HFF-Myc (cell line): Measurements from ENCODE around the gene RSPO3.
"Not testable (repeated sequence)": the region's sequence is repeated elsewhere in the genome, so short reads cannot be mapped to it uniquely, and the experiment has no call there.

ENCODE experiments used
- DNase-seq: peaks from one replicate; pipeline ENCODE4 v3.0.0-alpha.2; 2011; ENCODE audit warnings: low read depth; ENCODE audit errors: extremely low read depth
- H3K4me3 ChIP-seq: replicated peaks from 2 replicates; pipeline ENCODE4 v1.5.1; 2011; ENCODE audit warnings: low read depth, mild to moderate bottlenecking, control low read depth, low read length
- TF ChIP-seq, protein P1 (sequence below): IDR thresholded peaks from 2 replicates; pipeline ENCODE4 v1.5.1; 2012; ENCODE audit warnings: mild to moderate bottlenecking, low read depth, low read length, control low read depth; ENCODE audit errors: missing control alignments

The RSPO3 gene

DNA sequence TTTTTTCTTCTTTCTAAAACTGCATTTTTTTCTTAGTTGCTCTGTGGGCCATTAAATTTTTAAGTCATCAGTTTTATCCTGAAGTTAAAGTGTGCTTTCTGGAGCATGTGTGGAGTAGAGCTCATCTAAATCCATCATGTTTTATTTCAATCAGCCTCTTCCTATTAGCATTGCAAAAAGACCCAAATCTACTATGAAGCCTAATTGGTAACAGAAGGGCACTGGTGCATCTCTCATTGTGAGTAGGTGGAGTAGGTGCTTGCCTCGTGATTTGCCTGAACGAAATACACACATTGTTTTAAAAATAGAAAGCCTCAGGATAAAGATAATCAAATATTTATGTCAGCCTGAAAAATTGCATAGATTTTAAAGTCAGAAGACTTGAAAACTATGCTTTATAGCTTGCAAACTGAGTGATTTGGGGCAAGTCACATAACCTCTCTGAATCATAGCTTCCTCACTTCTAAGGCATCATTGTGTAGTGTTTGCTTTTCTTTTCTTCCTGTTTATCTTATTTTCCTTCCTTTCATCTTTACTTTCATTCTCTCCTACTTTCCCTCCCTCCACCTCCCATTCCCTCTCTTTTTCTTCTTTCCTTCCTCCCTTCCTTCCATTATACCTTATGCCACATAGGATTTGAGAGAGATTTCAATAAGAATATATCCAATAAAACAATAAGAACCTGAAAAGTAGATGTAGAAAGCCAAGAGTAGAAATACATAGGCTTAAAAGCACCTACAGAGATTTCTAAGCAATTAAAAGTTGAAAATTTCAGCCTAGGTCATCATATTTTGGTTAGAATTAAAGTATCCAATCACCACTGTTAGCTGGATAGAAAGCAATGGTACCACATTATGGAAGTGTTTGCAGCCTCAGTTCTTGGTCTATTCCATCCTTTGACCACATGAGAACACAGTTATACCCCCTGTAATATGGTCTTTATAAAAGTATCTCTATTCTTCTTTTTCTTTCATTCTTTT is 98.6 kb downstream of the RSPO3 start:
- no peak for DNase-seq
- no peak overlapping the region for H3K4me3 ChIP-seq
- TF ChIP-seq, protein P1, sequence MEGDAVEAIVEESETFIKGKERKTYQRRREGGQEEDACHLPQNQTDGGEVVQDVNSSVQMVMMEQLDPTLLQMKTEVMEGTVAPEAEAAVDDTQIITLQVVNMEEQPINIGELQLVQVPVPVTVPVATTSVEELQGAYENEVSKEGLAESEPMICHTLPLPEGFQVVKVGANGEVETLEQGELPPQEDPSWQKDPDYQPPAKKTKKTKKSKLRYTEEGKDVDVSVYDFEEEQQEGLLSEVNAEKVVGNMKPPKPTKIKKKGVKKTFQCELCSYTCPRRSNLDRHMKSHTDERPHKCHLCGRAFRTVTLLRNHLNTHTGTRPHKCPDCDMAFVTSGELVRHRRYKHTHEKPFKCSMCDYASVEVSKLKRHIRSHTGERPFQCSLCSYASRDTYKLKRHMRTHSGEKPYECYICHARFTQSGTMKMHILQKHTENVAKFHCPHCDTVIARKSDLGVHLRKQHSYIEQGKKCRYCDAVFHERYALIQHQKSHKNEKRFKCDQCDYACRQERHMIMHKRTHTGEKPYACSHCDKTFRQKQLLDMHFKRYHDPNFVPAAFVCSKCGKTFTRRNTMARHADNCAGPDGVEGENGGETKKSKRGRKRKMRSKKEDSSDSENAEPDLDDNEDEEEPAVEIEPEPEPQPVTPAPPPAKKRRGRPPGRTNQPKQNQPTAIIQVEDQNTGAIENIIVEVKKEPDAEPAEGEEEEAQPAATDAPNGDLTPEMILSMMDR = no peak

DNA sequence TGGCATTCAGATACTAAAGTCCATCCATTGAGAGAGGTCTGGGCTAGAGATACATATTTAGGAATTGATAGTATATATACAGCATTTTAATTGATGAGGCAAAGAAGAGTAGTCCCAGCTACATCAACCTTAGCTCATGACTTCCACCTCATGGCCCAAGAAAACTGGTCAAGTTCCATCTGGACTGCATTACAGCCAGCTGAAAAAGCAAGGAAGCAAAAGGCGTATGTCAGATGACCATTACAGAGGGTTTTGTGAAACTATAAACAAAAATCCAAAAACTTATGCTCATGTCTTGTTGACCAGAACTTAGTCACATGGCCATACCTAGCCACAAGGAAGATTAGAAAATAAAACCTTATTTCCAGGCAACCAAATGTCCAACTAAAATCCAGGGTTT is 101.4 kb downstream of the RSPO3 start:
- no peak for DNase-seq

DNA sequence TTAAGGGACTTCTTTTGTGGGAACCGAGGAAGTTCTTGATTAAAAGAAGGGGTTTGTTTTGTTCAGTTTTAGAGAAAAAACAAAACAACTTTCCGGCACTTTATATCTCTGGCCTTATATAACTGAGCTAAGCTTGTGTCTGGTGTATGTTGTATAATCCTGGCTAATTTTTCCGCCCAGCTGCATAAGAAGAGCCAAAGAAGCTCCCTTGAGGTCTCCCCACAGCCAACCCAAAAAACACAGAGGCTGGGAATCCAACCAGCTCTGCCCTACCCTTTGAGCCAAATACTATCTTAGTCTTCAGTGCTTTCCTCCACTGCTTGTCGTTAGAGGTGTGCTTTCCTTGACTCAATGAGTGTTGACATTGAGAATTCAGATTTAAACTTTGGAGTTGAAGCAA is 102.7 kb downstream of the RSPO3 start:
- TF ChIP-seq, protein P1 = no peak
- no peak for DNase-seq
- H3K4me3 ChIP-seq = no peak overlapping the region

More for the DNA sequence above, 101.4 kb downstream of the RSPO3 start:
- TF ChIP-seq, protein P1 = no peak
- no peak overlapping the region for H3K4me3 ChIP-seq

DNA sequence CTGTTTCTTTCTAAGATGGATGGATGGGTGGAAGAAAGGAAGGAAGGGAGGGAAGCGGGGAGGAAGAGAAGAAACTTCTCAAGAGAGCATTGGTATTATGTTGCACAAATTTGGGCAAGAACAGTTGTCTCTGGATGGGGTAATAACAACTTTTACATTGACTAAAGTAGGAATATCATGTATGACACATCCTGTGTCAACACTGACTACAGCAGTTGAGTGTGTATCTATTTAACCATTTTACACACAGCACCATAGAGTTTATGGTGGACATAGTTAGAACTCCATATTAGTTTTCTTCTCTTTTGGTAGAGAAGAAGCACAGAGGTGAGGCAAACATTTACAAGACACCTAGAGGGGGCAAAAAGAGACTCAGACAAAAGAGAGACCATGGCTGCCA is 103.9 kb downstream of the RSPO3 start:
- no peak overlapping the region for H3K4me3 ChIP-seq
- DNase-seq = no peak
- TF ChIP-seq, protein P1 = no peak

DNA sequence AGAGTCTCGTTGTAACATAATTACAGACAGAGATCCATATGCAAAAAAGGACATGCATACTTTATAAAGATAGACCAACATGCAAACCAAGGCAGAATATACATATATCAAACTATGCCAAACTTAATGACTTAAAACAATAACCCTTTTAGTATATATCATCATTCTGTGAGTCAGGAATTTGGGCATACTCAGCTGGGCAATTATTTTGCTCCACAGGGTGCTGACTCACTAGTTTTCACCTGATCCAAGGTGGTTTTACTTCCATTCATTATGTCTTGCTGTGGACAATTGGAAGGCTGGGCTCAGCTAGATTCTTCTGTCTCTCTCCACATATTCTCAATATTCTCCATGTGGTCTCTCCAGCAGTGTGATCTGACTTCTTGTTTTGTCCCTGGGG is 107.0 kb downstream of the RSPO3 start:
- TF ChIP-seq, protein P1 = no peak
- no peak for DNase-seq

DNA sequence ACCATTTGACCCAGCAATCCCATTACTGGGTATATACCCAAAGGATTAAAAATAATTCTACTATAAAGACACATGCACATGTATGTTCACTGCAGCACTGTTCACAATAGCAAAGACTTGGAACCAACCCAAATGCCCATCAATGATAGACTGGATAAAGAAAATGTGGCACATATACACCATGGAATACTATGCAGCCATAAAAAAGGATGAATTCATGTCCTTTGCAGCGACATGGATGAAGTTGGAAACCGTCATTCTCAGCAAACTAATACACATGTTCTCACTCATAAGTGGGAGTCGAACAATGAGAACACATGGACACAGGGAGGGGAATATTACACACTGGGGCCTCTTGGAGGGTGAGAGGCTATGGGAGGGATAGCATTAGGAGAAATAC is 115.3 kb downstream of the RSPO3 start:
- H3K4me3 ChIP-seq, DNase-seq: not testable (repeated sequence)

More for the DNA sequence above, 107.0 kb downstream of the RSPO3 start:
- no peak overlapping the region for H3K4me3 ChIP-seq

DNA sequence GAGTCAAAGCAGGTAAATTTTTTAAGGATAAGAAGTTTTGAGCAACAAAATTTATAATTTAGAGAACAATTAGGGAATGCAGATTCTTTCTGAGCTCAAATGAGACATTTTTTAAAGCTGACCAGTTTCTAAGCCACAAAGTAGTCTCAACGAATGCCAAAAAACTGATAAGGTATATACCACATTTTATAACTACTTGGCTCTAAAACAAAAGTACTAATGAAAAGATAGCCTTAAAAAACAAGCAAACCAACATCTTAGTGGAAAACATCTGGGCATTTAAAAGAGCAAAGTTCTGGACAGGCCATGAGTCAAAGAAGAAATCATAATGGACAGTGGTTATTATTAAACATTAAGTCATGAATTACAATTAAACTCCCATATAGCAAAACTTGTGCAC is 125.0 kb downstream of the RSPO3 start:
- no peak for DNase-seq
- H3K4me3 ChIP-seq = no peak overlapping the region
- TF ChIP-seq, protein P1 = no peak
